SK-N-MC (cell line): Measurements from ENCODE around the gene CLEC16A.

Experiments
- EZH2 ChIP-seq: fragments of 200-600 bp; sonication (generic); IDR thresholded peaks from one replicate; pipeline ENCODE4 v1.6.1; 2017; ENCODE audit warnings: antibody characterized with exemption
- POLR2AphosphoS5 ChIP-seq: IDR thresholded peaks from 2 replicates; pipeline ENCODE4 v1.6.1; 2012; ENCODE audit warnings: mild to moderate bottlenecking, low read depth, low read length, borderline replicate concordance

DNA sequence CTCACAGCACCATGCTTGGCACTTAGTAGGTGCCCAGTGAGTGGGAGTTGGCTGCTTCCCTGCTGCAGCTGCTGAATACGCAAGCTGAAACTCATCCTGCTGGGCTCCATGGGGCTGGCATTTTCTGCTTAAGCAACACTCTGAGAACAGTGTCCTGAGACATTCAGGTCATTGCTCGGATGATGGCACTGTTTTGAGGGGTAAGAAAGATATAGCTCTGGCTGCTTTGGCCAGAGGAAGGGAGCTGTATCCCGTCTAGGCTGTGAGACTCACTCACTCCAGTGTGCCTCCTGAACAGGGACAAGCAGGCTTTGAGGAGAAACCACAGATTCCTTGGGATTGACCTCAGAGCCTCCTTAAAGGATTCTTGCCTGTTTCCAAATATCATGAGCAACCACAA lies 120.5 kb downstream of the CLEC16A start:
- TF ChIP-seq EZH2 (no peak), POLR2AphosphoS5 (no peak)
